ENCODE results near the gene ACP7. TPM values are rescaled to one million over a fixed set of nuclear protein-coding genes. Genes with fewer than 3 reads are reported as not detected.

The ACP7 gene
- total RNA-seq, 4 donors from 2014 or later, result 20.8 to 46.5 (median 29.0) TPM

DNA sequence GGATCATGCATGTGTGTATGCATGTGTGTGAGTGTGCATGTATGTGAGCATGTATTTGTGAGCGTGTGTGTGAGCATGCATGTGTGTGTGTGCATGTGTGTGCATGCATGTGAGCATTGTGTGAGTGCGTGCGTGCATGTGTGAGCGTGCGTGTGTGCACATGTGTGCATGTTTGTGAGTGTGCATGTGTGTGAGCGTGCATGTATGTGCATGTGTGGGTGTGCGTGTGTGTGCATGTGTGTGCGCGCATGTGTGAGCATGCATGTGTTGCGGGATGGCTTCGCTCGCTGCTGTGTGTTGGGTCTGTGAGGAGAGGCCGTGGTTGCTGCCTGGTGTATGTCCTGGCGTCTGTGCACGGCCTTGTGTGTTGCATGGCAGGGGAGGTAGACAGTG lies 73.8 kb downstream of the ACP7 start:
- WGBS, 2 donors, result 92 to 94% methylated on average over 15 of the region's 15 CpGs
- no peak for TF ChIP-seq POLR2A (IDR thresholded peaks at IDR 0.05)
- TF ChIP-seq, protein P1, sequence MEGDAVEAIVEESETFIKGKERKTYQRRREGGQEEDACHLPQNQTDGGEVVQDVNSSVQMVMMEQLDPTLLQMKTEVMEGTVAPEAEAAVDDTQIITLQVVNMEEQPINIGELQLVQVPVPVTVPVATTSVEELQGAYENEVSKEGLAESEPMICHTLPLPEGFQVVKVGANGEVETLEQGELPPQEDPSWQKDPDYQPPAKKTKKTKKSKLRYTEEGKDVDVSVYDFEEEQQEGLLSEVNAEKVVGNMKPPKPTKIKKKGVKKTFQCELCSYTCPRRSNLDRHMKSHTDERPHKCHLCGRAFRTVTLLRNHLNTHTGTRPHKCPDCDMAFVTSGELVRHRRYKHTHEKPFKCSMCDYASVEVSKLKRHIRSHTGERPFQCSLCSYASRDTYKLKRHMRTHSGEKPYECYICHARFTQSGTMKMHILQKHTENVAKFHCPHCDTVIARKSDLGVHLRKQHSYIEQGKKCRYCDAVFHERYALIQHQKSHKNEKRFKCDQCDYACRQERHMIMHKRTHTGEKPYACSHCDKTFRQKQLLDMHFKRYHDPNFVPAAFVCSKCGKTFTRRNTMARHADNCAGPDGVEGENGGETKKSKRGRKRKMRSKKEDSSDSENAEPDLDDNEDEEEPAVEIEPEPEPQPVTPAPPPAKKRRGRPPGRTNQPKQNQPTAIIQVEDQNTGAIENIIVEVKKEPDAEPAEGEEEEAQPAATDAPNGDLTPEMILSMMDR (IDR thresholded peaks at IDR 0.05), result no peak
- no peak overlapping the region for H3K4me3 ChIP-seq (ENCODE audit: low read depth, poor library complexity, severe bottlenecking)
- DNase-seq (ENCODE audit: low spot score in 2 of 2), result no peak
- intact Hi-C loops (cut with DNase I; ENCODE audit: low total_unique reads), result no loop called here

DNA sequence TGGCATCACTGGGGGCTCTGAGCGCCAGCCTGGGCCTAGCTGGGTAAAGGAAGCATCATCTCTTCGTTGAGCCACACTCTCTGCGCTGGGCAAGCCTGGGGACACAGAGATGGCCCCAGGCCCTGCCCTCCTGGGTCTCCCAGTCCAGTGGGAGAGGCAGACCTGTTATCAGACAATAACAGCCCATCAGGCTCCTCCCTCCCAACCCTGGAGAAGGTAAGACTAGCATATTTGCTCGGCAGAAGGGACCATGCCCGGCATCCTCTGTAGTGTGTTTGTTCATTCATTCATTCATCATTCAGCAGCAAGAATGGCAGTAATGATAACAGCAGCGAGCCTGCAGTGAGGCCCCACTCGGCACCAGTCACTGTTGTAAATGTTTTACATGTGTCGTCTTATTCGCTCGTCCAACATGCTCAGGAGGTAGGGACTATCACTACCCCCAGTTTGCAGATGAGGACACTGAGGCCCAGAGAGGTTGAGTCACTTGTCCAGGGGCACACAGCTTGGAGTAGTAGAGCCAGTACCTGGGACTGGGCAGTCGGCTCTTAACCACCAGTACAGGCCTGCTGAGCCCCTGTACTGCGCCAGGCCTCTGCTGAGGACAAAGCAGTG lies 74.6 kb downstream of the ACP7 start:
- TF ChIP-seq, protein P1 (IDR thresholded peaks at IDR 0.05), result no peak
- TF ChIP-seq POLR2A (IDR thresholded peaks at IDR 0.05), result no peak
- intact Hi-C loops (cut with DNase I; ENCODE audit: low total_unique reads), result no loop called here
- no peak for DNase-seq (ENCODE audit: low spot score in 2 of 2)
- 86 to 89% methylated on average over 11 to 12 of the region's 12 CpGs for WGBS, 2 donors
- no peak overlapping the region for H3K4me3 ChIP-seq (ENCODE audit: low read depth, poor library complexity, severe bottlenecking)

DNA sequence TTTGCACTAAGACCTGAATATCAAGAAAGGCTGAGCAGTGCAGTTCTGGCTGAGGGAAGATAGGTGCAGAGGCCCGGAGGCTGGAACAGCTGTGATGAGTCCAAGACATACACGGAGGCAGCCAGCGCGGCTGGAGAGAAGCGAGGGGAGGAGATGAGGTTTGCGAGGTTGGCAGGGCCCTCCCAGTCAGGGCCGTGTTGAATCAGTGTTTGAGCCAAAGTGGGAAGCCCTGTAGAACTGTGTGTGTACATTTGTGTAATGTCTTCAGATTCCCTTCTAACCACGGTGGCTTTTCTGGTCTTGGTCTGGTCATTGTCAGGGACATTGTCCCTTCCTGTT lies 76.3 kb downstream of the ACP7 start:
- intact Hi-C loops (cut with DNase I; ENCODE audit: low total_unique reads), result no loop called here
- peak in 1 of 2 donors; percentile 52 for DNase-seq (ENCODE audit: low spot score in 2 of 2)
- TF ChIP-seq, protein P1 (IDR thresholded peaks at IDR 0.05), result no peak
- TF ChIP-seq POLR2A (IDR thresholded peaks at IDR 0.05), result no peak
- WGBS, 2 donors, result 19 to 28% methylated on average over 8 of the region's 8 CpGs
- no peak overlapping the region for H3K4me3 ChIP-seq (ENCODE audit: low read depth, poor library complexity, severe bottlenecking)

Other genes starting within 250 kb of the ACP7 start
- gene HNRNPL, start 234.4 kb upstream of the ACP7 start, total RNA-seq, result 100 to 1,000 TPM; 147 to 203 (median 177) TPM
- 10 to 100 TPM in 3 of 4 donors, 1 to 10 TPM in 1; 5.5 to 14.0 (median 11.6) TPM for gene RINL, start 206.1 kb upstream of the ACP7 start, total RNA-seq
- 100 to 1,000 TPM in 2 of 4 donors, 10 to 100 TPM in 2; 84.6 to 119 (median 101) TPM for gene SIRT2, start 184.8 kb upstream of the ACP7 start, total RNA-seq
- gene NFKBIB, start 184.4 kb upstream of the ACP7 start, total RNA-seq, result 10 to 100 TPM; 26.9 to 51.2 (median 31.5) TPM
- gene CCER2, start 172.2 kb upstream of the ACP7 start, total RNA-seq, result 1 to 10 TPM; 3.3 to 8.7 (median 3.4) TPM
- 10 to 100 TPM; 11.7 to 23.3 (median 20.0) TPM for gene SARS2, start 153.6 kb upstream of the ACP7 start, total RNA-seq
- gene MRPS12, start 153.4 kb upstream of the ACP7 start, total RNA-seq, result 10 to 100 TPM; 26.8 to 31.8 (median 30.0) TPM
- 10 to 100 TPM; 13.2 to 46.5 (median 34.3) TPM for gene FBXO17, start 108.6 kb upstream of the ACP7 start, total RNA-seq
- 10 to 100 TPM; 25.0 to 33.3 (median 29.1) TPM for gene FBXO27, start 51.8 kb upstream of the ACP7 start, total RNA-seq
- 10 to 100 TPM; 30.9 to 65.7 (median 40.1) TPM for gene PAK4, start 41.4 kb downstream of the ACP7 start, total RNA-seq
- gene NCCRP1, start 112.6 kb downstream of the ACP7 start, total RNA-seq, result 100 to 1,000 TPM; 367 to 798 (median 407) TPM
- not detected for gene SYCN, start 119.9 kb downstream of the ACP7 start, total RNA-seq
- not detected for gene IFNL3, start 160.6 kb downstream of the ACP7 start, total RNA-seq
- not detected for gene IFNL4, start 164.5 kb downstream of the ACP7 start, total RNA-seq
- gene IFNL2, start 184.0 kb downstream of the ACP7 start, total RNA-seq, result not detected
- not detected for gene IFNL1, start 212.0 kb downstream of the ACP7 start, total RNA-seq
- gene LRFN1, start 236.5 kb downstream of the ACP7 start, total RNA-seq, result 1 to 10 TPM in 2 of 4 donors, under 1 TPM in 2; 0.46 to 3.5 (median 1.5) TPM

Data from lower leg skin (tissue), 4 donors.